ENCODE results near the gene YTHDC1. TPM values are rescaled to one million over a fixed set of nuclear protein-coding genes. Genes with fewer than 3 reads are reported as not detected.
"Not testable (repeated sequence)": the region's sequence is repeated elsewhere in the genome, so short reads cannot be mapped to it uniquely, and the experiment has no call there.

YTHDC1 gene
- total RNA-seq, 4 donors from 2014 or later, result 66.4 to 95.6 (median 86.2) TPM

DNA sequence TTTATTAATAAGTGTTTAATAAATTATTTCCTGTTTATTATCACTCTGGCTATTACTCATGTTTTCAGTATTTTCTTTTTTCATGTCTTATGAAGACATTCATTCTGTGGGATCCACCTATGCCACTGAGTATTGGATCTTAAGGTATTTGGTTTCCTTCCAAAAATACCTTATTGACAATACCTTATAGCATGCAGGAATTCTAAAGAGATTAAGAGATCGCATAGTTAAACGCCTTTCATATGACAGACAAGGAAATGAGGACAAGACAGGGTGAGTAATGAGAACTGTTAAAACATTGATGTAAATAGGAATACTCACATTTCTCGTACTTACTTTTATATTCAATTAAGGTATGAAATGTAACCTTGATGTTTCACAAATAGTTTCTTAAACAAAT lies 66.2 kb downstream of the YTHDC1 start:
- H3K9me3 ChIP-seq, result no peaks in the 10 kb centered on the region
- no peak for DNase-seq (ENCODE audit: low spot score in 2 of 2)
- WGBS, 2 donors, result 85 to 87% methylated on average over 3 of the region's 3 CpGs
- H3K4me1 ChIP-seq, result no peaks in the 10 kb centered on the region
- no peaks in the 10 kb centered on the region for H3K36me3 ChIP-seq
- H3K27me3 ChIP-seq, result no peaks in the 10 kb centered on the region
- H3K4me3 ChIP-seq, result no peak overlapping the region
- no peak overlapping the region for H3K27ac ChIP-seq
- TF ChIP-seq EP300 (IDR thresholded peaks at IDR 0.05), result no peak
- no peak for TF ChIP-seq POLR2A (IDR thresholded peaks at IDR 0.05)

GRCh38 chr4:68283095-68283494 lies 66.8 kb downstream of the YTHDC1 start:
- TF ChIP-seq, protein P1, sequence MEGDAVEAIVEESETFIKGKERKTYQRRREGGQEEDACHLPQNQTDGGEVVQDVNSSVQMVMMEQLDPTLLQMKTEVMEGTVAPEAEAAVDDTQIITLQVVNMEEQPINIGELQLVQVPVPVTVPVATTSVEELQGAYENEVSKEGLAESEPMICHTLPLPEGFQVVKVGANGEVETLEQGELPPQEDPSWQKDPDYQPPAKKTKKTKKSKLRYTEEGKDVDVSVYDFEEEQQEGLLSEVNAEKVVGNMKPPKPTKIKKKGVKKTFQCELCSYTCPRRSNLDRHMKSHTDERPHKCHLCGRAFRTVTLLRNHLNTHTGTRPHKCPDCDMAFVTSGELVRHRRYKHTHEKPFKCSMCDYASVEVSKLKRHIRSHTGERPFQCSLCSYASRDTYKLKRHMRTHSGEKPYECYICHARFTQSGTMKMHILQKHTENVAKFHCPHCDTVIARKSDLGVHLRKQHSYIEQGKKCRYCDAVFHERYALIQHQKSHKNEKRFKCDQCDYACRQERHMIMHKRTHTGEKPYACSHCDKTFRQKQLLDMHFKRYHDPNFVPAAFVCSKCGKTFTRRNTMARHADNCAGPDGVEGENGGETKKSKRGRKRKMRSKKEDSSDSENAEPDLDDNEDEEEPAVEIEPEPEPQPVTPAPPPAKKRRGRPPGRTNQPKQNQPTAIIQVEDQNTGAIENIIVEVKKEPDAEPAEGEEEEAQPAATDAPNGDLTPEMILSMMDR (IDR thresholded peaks at IDR 0.05), result no peak
- TF ChIP-seq EP300 (IDR thresholded peaks at IDR 0.05) (no peak), POLR2A (IDR thresholded peaks at IDR 0.05) (no peak)
- no peak for DNase-seq (ENCODE audit: low spot score in 2 of 2)
- WGBS, 2 donors, result 83 to 85% methylated on average over 2 of the region's 2 CpGs
- Histone ChIP-seq H3K4me3 (no peak overlapping the region), H3K27ac (no peak overlapping the region), H3K9me3 (no peaks in the 10 kb centered on the region), H3K27me3 (no peaks in the 10 kb centered on the region), H3K4me1 (no peaks in the 10 kb centered on the region), H3K36me3 (no peaks in the 10 kb centered on the region)

GRCh38 chr4:68281796-68282740 lies 67.8 kb downstream of the YTHDC1 start:
- WGBS, 2 donors, result 82 to 84% methylated on average over 10 of the region's 10 CpGs
- not testable (repeated sequence) for H3K4me1 ChIP-seq; H3K36me3 ChIP-seq; H3K27me3 ChIP-seq; DNase-seq (ENCODE audit: low spot score in 2 of 2); H3K4me3 ChIP-seq; H3K9me3 ChIP-seq; H3K27ac ChIP-seq

DNA sequence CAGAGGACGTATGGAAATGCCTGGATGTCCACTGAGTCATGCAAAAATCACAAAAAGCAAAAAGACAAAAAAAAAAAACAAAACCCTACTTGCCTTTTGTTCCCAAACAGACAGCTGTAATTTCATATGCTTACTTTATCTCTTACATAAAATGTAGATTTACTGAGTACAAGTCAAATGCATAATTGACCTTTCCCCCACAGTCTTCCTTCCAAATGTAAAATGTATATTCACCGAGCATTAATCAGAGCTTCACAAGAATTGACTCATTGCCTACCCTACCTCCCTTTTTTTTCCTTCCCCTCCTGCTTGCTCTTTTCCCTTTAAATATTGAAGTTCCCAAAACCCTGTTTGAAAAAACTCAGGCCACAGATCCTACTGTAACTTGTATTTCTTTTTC lies 71.9 kb downstream of the YTHDC1 start:
- no peaks in the 10 kb centered on the region for H3K9me3 ChIP-seq

DNA sequence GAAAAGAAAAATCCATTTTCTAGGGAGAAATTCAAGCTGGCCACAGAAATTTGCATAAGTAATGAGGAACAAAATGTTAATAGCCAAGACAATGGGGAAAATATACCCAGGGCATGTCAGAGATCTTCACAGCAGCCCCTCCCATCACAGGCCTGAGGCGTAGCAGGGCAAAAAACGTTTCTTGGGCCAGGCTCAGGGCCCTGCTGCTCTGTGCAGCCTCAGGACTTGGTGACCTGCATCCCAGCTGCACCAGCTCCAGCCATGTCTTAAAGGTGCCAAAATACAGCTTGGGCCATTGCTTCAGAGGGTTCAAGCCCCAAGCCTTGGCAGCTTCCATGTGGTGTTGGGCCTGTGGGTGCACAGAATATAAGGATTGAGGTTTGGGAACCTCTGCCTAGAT lies 72.3 kb downstream of the YTHDC1 start:
- Histone ChIP-seq H3K27ac (no peak overlapping the region), H3K4me3 (no peak overlapping the region), H3K36me3 (no peaks in the 10 kb centered on the region), H3K4me1 (peaks cover 0 to 1% (median 0%) of the 10 kb centered on the region in 4 donors), H3K27me3 (no peaks in the 10 kb centered on the region), H3K9me3 (no peaks in the 10 kb centered on the region)
- 54 to 60% methylated on average over 2 of the region's 2 CpGs for WGBS, 2 donors
- DNase-seq (ENCODE audit: low spot score in 2 of 2), result no peak
- no peak for TF ChIP-seq POLR2A (IDR thresholded peaks at IDR 0.05)

More for the DNA sequence above, 71.9 kb downstream of the YTHDC1 start:
- TF ChIP-seq, protein P1 (IDR thresholded peaks at IDR 0.05), result no peak
- TF ChIP-seq EP300 (IDR thresholded peaks at IDR 0.05) (no peak), POLR2A (IDR thresholded peaks at IDR 0.05) (no peak)
- Histone ChIP-seq H3K4me3 (no peak overlapping the region), H3K27me3 (no peaks in the 10 kb centered on the region), H3K27ac (no peak overlapping the region), H3K36me3 (no peaks in the 10 kb centered on the region), H3K4me1 (no peaks in the 10 kb centered on the region)
- DNase-seq (ENCODE audit: low spot score in 2 of 2), result no peak
- WGBS, 2 donors, result 60 to 64% methylated on average over 2 of the region's 2 CpGs

- no peaks in the 10 kb centered on the region for H3K27me3 ChIP-seq
- DNase-seq (ENCODE audit: low spot score in 2 of 2), result no peak
- WGBS, 2 donors, result 56 to 63% methylated on average over 2 of the region's 2 CpGs
These were observed 77.0 kb downstream of the YTHDC1 start for GRCh38 chr4:68272860-68273259.

More at GRCh38 chr4:68272860-68273259, 77.0 kb downstream of the YTHDC1 start:
- H3K4me1 ChIP-seq, result peaks cover 0 to 7% (median 0%) of the 10 kb centered on the region in 4 donors
- H3K4me3 ChIP-seq, result no peak overlapping the region
- no peaks in the 10 kb centered on the region for H3K9me3 ChIP-seq
- H3K36me3 ChIP-seq, result no peaks in the 10 kb centered on the region
- TF ChIP-seq EP300 (IDR thresholded peaks at IDR 0.05), result no peak
- TF ChIP-seq POLR2A (IDR thresholded peaks at IDR 0.05), result no peak
- TF ChIP-seq, protein P1 (IDR thresholded peaks at IDR 0.05), result no peak
- no peak overlapping the region for H3K27ac ChIP-seq
